OCI-LY3 (cell line): ENCODE results near the gene GLTP.

Experiments used
- CTCF ChIP-seq: fragments of 200-600, 300-600 bp; sonication (generic); IDR thresholded peaks from 2 replicates; pipeline ENCODE4 v1.5.1; 2014; ENCODE audit warnings: antibody characterized with exemption, low read length, low read depth
- EZH2phosphoT487 ChIP-seq: fragments of 200-600 bp; shearing (Covaris generic); IDR thresholded peaks from 2 replicates; pipeline ENCODE4 v1.6.1; 2018; ENCODE audit warnings: antibody characterized with exemption, mixed run types, low read depth

- TF ChIP-seq CTCF = no peak
- no peak for TF ChIP-seq EZH2phosphoT487
These were observed 46.3 kb upstream of the GLTP start for GRCh38 chr12:109926488-109927210.
